ENCODE measurements around the gene CEACAM19.

CEACAM19 gene

DNA sequence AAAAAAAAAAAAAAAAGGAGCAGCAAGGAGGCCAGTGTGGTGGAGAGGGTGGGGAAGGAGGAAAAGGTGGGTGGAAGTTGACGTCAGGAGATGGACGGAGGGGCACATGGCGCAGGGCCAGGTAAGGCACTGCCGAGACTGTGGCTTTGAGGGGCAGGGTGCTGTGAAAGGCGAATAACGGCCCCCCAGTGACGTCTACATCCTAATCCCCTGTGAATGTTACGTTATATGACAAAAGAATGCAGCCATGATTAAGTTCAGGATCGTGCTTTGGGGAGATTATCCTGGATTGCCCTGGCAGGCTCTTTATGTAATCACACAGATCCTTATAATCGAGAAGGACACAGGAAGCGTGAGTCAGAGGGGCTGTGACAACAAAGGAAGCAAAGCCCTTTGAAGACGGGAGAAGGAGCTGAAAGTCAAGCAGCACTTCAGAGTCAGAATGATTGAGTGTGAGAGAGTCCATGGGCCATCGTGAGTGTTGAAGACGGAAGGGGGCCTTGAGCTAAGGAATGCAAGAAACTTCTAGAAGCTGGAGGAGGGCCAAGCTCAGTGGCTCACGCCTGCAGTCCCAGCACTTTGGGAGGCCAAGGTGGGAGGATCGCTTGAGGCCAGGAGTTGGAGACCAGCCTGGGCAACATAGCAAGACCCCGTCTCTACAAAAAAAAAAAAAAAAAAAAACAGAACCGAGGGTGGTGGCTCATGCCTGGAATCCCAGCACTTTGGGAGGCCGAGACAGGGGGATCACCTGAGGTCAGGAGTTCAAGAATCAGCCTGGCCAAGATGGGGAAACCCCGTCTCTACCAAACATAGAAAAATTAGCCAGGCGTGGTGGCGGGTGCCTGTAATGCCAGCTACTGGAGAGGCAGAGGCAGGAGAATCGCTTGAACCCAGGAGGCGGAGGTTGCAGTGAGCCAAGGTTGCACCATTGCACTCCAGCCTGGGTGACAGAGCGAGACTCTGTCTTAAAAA lies 13.9 kb downstream of the CEACAM19 start:
- no peak overlapping the region for H3K4me3 ChIP-seq (ENCODE audit: low read depth, low read length)

DNA sequence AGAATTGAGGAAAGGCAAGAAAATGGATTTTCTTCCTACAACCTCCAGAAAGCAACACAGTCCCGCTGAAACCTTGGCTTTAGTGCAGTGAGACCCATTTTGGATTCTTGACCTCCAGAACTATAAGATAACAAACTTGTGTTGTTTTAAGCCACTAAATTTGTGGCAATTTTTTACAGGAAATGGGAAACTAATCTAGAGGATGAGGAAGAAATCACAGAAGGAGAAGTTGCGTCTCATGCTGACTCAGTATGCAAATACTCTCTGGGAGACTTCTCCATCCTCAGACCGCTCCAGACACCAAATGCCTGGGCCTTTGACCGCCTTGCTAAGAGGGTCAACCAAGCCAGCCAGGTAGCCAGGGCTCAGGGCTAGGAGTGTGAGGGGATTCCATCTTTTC lies 14.6 kb downstream of the CEACAM19 start:
- TF ChIP-seq, protein P1, sequence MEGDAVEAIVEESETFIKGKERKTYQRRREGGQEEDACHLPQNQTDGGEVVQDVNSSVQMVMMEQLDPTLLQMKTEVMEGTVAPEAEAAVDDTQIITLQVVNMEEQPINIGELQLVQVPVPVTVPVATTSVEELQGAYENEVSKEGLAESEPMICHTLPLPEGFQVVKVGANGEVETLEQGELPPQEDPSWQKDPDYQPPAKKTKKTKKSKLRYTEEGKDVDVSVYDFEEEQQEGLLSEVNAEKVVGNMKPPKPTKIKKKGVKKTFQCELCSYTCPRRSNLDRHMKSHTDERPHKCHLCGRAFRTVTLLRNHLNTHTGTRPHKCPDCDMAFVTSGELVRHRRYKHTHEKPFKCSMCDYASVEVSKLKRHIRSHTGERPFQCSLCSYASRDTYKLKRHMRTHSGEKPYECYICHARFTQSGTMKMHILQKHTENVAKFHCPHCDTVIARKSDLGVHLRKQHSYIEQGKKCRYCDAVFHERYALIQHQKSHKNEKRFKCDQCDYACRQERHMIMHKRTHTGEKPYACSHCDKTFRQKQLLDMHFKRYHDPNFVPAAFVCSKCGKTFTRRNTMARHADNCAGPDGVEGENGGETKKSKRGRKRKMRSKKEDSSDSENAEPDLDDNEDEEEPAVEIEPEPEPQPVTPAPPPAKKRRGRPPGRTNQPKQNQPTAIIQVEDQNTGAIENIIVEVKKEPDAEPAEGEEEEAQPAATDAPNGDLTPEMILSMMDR (IDR thresholded peaks at IDR 0.05; ENCODE audit: low read depth, low read length), result no peak
- H3K4me3 ChIP-seq (ENCODE audit: low read depth, low read length), result no peak overlapping the region

More for the DNA sequence above, 13.9 kb downstream of the CEACAM19 start:
- TF ChIP-seq, protein P1 (IDR thresholded peaks at IDR 0.05; ENCODE audit: low read depth, low read length), result no peak

GRCh38 chr19:44686896-44687295 lies 15.6 kb downstream of the CEACAM19 start:
- no peak overlapping the region for H3K4me3 ChIP-seq (ENCODE audit: low read depth, low read length)
- TF ChIP-seq, protein P1 (IDR thresholded peaks at IDR 0.05; ENCODE audit: low read depth, low read length), result no peak

GRCh38 chr19:44687888-44688287 lies 16.6 kb downstream of the CEACAM19 start:
- TF ChIP-seq, protein P1 (IDR thresholded peaks at IDR 0.05; ENCODE audit: low read depth, low read length), result no peak

GRCh38 chr19:44689290-44690130 lies 18.2 kb downstream of the CEACAM19 start:
- no peak overlapping the region for H3K4me3 ChIP-seq (ENCODE audit: low read depth, low read length)
- TF ChIP-seq, protein P1 (IDR thresholded peaks at IDR 0.05; ENCODE audit: low read depth, low read length), result peak; percentile 93

More at GRCh38 chr19:44687888-44688287, 16.6 kb downstream of the CEACAM19 start:
- H3K4me3 ChIP-seq (ENCODE audit: low read depth, low read length), result no peak overlapping the region

GRCh38 chr19:44690131-44690440 lies 18.8 kb downstream of the CEACAM19 start:
- TF ChIP-seq, protein P1 (IDR thresholded peaks at IDR 0.05; ENCODE audit: low read depth, low read length), result no peak
- no peak overlapping the region for H3K4me3 ChIP-seq (ENCODE audit: low read depth, low read length)

GRCh38 chr19:44692379-44692721 lies 21.1 kb downstream of the CEACAM19 start:
- H3K4me3 ChIP-seq (ENCODE audit: low read depth, low read length), result no peak overlapping the region
- TF ChIP-seq, protein P1 (IDR thresholded peaks at IDR 0.05; ENCODE audit: low read depth, low read length), result no peak

All from WI38 (cell line).